Nephron (organoid): ENCODE measurements around the gene GAD2.

Source experiments
- H3K27ac Mint-ChIP-seq, 3 experiments: 2 replicates each; pipeline ENCODE4 v1.8.0; 2020; ENCODE audit warnings: mixed read lengths in 3 of 3, mild to moderate bottlenecking in 2 of 3, moderate library complexity in 1 of 3
- H3K27me3 Mint-ChIP-seq: 2 replicates; pipeline ENCODE4 v1.8.0; 2021; ENCODE audit warnings: low read depth, mild to moderate bottlenecking, moderate library complexity, mixed read lengths
- H3K36me3 Mint-ChIP-seq: 2 replicates; pipeline ENCODE4 v1.8.0; 2020; ENCODE audit warnings: low read depth, mixed read lengths
- H3K4me1 Mint-ChIP-seq: 2 replicates; pipeline ENCODE4 v1.8.0; 2020; ENCODE audit warnings: mixed read lengths
- H3K4me3 Mint-ChIP-seq, 3 experiments: 2 replicates each; pipeline ENCODE4 v1.8.0; 2020; ENCODE audit warnings: mild to moderate bottlenecking in 3 of 3, mixed read lengths in 3 of 3, moderate library complexity in 2 of 3
- H3K9me3 Mint-ChIP-seq: 2 replicates; pipeline ENCODE4 v1.8.0; 2020; ENCODE audit warnings: mixed read lengths
- CTCF ChIP-seq, 3 experiments: fragments of 200-600 bp; sonication (generic); IDR thresholded peaks; one replicate each; pipeline ENCODE4 v1.5.0; 2021; ENCODE audit warnings: antibody characterized with exemption in 3 of 3; ENCODE audit not compliant: unreplicated experiment in 3 of 3

The GAD2 gene

GRCh38 chr10:26278295-26278694, 61.7 kb downstream of the GAD2 start:
- Mint-ChIP-seq H3K4me3 (no peak overlapping the region), H3K36me3 (no peaks in the 10 kb centered on the region), H3K27me3 (peaks cover 5% of the 10 kb centered on the region)

GRCh38 chr10:26290236-26290635, 73.7 kb downstream of the GAD2 start:
- H3K4me1 Mint-ChIP-seq, result no peaks in the 10 kb centered on the region
- no peak overlapping the region for H3K27ac Mint-ChIP-seq
- H3K27me3 Mint-ChIP-seq, result peaks cover 4% of the 10 kb centered on the region
- no peak overlapping the region for H3K4me3 Mint-ChIP-seq
- TF ChIP-seq CTCF (IDR thresholded peaks at IDR 0.05; ENCODE audit: unreplicated experiment in 3 of 3), result no peak
- no peaks in the 10 kb centered on the region for H3K9me3 Mint-ChIP-seq
- no peaks in the 10 kb centered on the region for H3K36me3 Mint-ChIP-seq

More at GRCh38 chr10:26278295-26278694, 61.7 kb downstream of the GAD2 start:
- no peak for TF ChIP-seq CTCF (IDR thresholded peaks at IDR 0.05; ENCODE audit: unreplicated experiment in 3 of 3)
- Mint-ChIP-seq H3K4me1 (no peaks in the 10 kb centered on the region), H3K27ac (no peak overlapping the region), H3K9me3 (no peaks in the 10 kb centered on the region)

GRCh38 chr10:26291721-26292480, 75.3 kb downstream of the GAD2 start:
- no peaks in the 10 kb centered on the region for H3K4me1 Mint-ChIP-seq
- H3K27ac Mint-ChIP-seq, result no peak overlapping the region
- H3K9me3 Mint-ChIP-seq, result no peaks in the 10 kb centered on the region
- peaks cover 4% of the 10 kb centered on the region for H3K27me3 Mint-ChIP-seq
- TF ChIP-seq CTCF (IDR thresholded peaks at IDR 0.05; ENCODE audit: unreplicated experiment in 3 of 3), result no peak
- H3K36me3 Mint-ChIP-seq, result no peaks in the 10 kb centered on the region
- no peak overlapping the region for H3K4me3 Mint-ChIP-seq

- TF ChIP-seq CTCF (IDR thresholded peaks at IDR 0.05; ENCODE audit: unreplicated experiment in 3 of 3), result no peak
- no peak overlapping the region for H3K4me3 Mint-ChIP-seq
- H3K27ac Mint-ChIP-seq, result no peak overlapping the region
- H3K36me3 Mint-ChIP-seq, result no peaks in the 10 kb centered on the region
- no peaks in the 10 kb centered on the region for H3K9me3 Mint-ChIP-seq
- no peaks in the 10 kb centered on the region for H3K4me1 Mint-ChIP-seq
- H3K27me3 Mint-ChIP-seq, result no peaks in the 10 kb centered on the region
Measured at GRCh38 chr10:26296360-26296759, 79.8 kb downstream of the GAD2 start.

- Mint-ChIP-seq H3K36me3 (no peaks in the 10 kb centered on the region), H3K27me3 (no peaks in the 10 kb centered on the region), H3K9me3 (no peaks in the 10 kb centered on the region), H3K4me3 (no peak overlapping the region), H3K4me1 (no peaks in the 10 kb centered on the region), H3K27ac (no peak overlapping the region)
- TF ChIP-seq CTCF (IDR thresholded peaks at IDR 0.05; ENCODE audit: unreplicated experiment in 3 of 3), result no peak
Measured at GRCh38 chr10:26300001-26300400, 83.4 kb downstream of the GAD2 start.

GRCh38 chr10:26303366-26303765, 86.8 kb downstream of the GAD2 start:
- no peaks in the 10 kb centered on the region for H3K9me3 Mint-ChIP-seq

More at GRCh38 chr10:26303366-26303765, 86.8 kb downstream of the GAD2 start:
- Mint-ChIP-seq H3K36me3 (no peaks in the 10 kb centered on the region), H3K27ac (no peak overlapping the region), H3K4me3 (no peak overlapping the region), H3K4me1 (no peaks in the 10 kb centered on the region), H3K27me3 (peaks cover 9% of the 10 kb centered on the region)
- no peak for TF ChIP-seq CTCF (IDR thresholded peaks at IDR 0.05; ENCODE audit: unreplicated experiment in 3 of 3)
